WTC11 (cell line): ENCODE measurements around the gene EXOC4. TPM values are rescaled to one million over a fixed set of nuclear protein-coding genes. Genes with fewer than 3 reads are reported as not detected.

Experiments used
- ATAC-seq: fragments of 200-7000 bp; cut with Tn5 transposase; 2 replicates; pipeline ENCODE4 v1.10.0; 2021; ENCODE audit warnings: mild to moderate bottlenecking, moderate library complexity
- CTCF ChIA-PET: fragments of 300-600 bp; sonication (Branson Sonifier 250); formaldehyde crosslinking; loops from one replicate; lab custom pipeline; 2021; ENCODE audit warnings: antibody characterized with exemption; lab: Charles Lee
- POLR2A ChIA-PET: fragments of 350-600 bp; sonication (Branson Sonifier 250); formaldehyde crosslinking; loops from one replicate; lab custom pipeline; 2021; ENCODE audit warnings: antibody characterized with exemption; lab: Charles Lee
- DNase-seq: peaks from one replicate; pipeline ENCODE4 v3.0.0; 2021; ENCODE audit warnings: low spot score
- H3K27ac Mint-ChIP-seq: 2 replicates; pipeline ENCODE4 v1.8.0; 2021; ENCODE audit warnings: mixed read lengths
- H3K27me3 Mint-ChIP-seq: 2 replicates; pipeline ENCODE4 v1.8.0; 2021; ENCODE audit warnings: low read depth, mild to moderate bottlenecking, moderate library complexity, mixed read lengths
- H3K36me3 Mint-ChIP-seq: 2 replicates; pipeline ENCODE4 v1.8.0; 2021; ENCODE audit warnings: mixed read lengths
- H3K4me1 Mint-ChIP-seq: 2 replicates; pipeline ENCODE4 v1.8.0; 2022; ENCODE audit warnings: mixed read lengths
- H3K4me3 Mint-ChIP-seq: 2 replicates; pipeline ENCODE4 v1.8.0; 2021; ENCODE audit warnings: mild to moderate bottlenecking, moderate library complexity, mixed read lengths
- H3K9me3 Mint-ChIP-seq: 2 replicates; pipeline ENCODE4 v1.8.0; 2021; ENCODE audit warnings: mixed read lengths
- AFF4 ChIP-seq: sonication (generic); formaldehyde crosslinking; IDR thresholded peaks from 2 replicates; pipeline ENCODE4 v1.8.1; 2023; ENCODE audit warnings: mild to moderate bottlenecking, missing genetic modification reagents, borderline replicate concordance
- ELF4 ChIP-seq: sonication (generic); formaldehyde crosslinking; IDR thresholded peaks from 2 replicates; pipeline ENCODE4 v1.8.1; 2022; ENCODE audit warnings: low read depth, mild to moderate bottlenecking, moderate library complexity, missing genetic modification reagents
- KAT7 ChIP-seq: sonication (generic); formaldehyde crosslinking; IDR thresholded peaks from 2 replicates; pipeline ENCODE4 v1.8.1; 2023; ENCODE audit warnings: missing genetic modification reagents, mild to moderate bottlenecking, borderline replicate concordance
- MAX ChIP-seq: sonication (generic); formaldehyde crosslinking; IDR thresholded peaks from 2 replicates; pipeline ENCODE4 v1.8.0; 2022; ENCODE audit warnings: mild to moderate bottlenecking, missing genetic modification reagents
- MYBL2 ChIP-seq: sonication (generic); formaldehyde crosslinking; IDR thresholded peaks from 2 replicates; pipeline ENCODE4 v1.8.1; 2023; ENCODE audit warnings: mild to moderate bottlenecking, moderate library complexity, missing genetic modification reagents
- NFATC4 ChIP-seq: fragments of 250-450 bp; sonication (Bioruptor Pico); IDR thresholded peaks from 2 replicates; pipeline ENCODE4 v1.9.0; 2021; ENCODE audit warnings: mild to moderate bottlenecking
- NR1H2 ChIP-seq: sonication (generic); formaldehyde crosslinking; IDR thresholded peaks from 2 replicates; pipeline ENCODE4 v1.9.0; 2021; ENCODE audit warnings: mild to moderate bottlenecking, moderate library complexity, missing genetic modification reagents
- NR3C1 ChIP-seq: sonication (generic); formaldehyde crosslinking; conservative IDR thresholded peaks from 2 replicates; pipeline ENCODE4 v1.8.1; 2023; ENCODE audit warnings: low read depth, mild to moderate bottlenecking, missing genetic modification reagents
- PRDM15 ChIP-seq: sonication (generic); formaldehyde crosslinking; IDR thresholded peaks from 2 replicates; pipeline ENCODE4 v1.8.0; 2022; ENCODE audit warnings: missing genetic modification reagents
- RELA ChIP-seq: sonication (generic); formaldehyde crosslinking; IDR thresholded peaks from 2 replicates; pipeline ENCODE4 v1.8.1; 2022; ENCODE audit warnings: missing genetic modification reagents, mild to moderate bottlenecking, borderline replicate concordance
- SMAD4 ChIP-seq: sonication (generic); formaldehyde crosslinking; IDR thresholded peaks from 2 replicates; pipeline ENCODE4 v1.8.0; 2022; ENCODE audit warnings: mild to moderate bottlenecking, missing genetic modification reagents
- STAT6 ChIP-seq: sonication (generic); formaldehyde crosslinking; conservative IDR thresholded peaks from 2 replicates; pipeline ENCODE4 v1.8.1; 2023; ENCODE audit warnings: mild to moderate bottlenecking, low read depth, missing genetic modification reagents, moderate library complexity
- TEAD1 ChIP-seq: sonication (generic); formaldehyde crosslinking; IDR thresholded peaks from 2 replicates; pipeline ENCODE4 v1.8.0; 2022; ENCODE audit warnings: mild to moderate bottlenecking, missing genetic modification reagents
- TP53 ChIP-seq: sonication (generic); formaldehyde crosslinking; IDR thresholded peaks from 2 replicates; pipeline ENCODE4 v1.8.1; 2023; ENCODE audit warnings: mild to moderate bottlenecking, missing genetic modification reagents
- USF1 ChIP-seq: sonication (generic); formaldehyde crosslinking; IDR thresholded peaks from 2 replicates; pipeline ENCODE4 v1.8.0; 2022; ENCODE audit warnings: mild to moderate bottlenecking, missing genetic modification reagents
- ZNF138 ChIP-seq: sonication (generic); formaldehyde crosslinking; conservative IDR thresholded peaks from 2 replicates; pipeline ENCODE4 v1.8.1; 2022; ENCODE audit warnings: mild to moderate bottlenecking, moderate library complexity, missing genetic modification reagents
- ZNF219 ChIP-seq: sonication (generic); formaldehyde crosslinking; IDR thresholded peaks from 2 replicates; pipeline ENCODE4 v1.8.0; 2023; ENCODE audit warnings: missing genetic modification reagents, mild to moderate bottlenecking, borderline replicate concordance
- ZNF317 ChIP-seq: sonication (generic); formaldehyde crosslinking; IDR thresholded peaks from 2 replicates; pipeline ENCODE4 v1.8.1; 2023; ENCODE audit warnings: low read depth, mild to moderate bottlenecking, moderate library complexity, missing genetic modification reagents, borderline replicate concordance
- ZSCAN18 ChIP-seq: fragments of 250-450 bp; sonication (Bioruptor Pico); IDR thresholded peaks from 2 replicates; pipeline ENCODE4 v2.1.2; 2022; ENCODE audit warnings: mild to moderate bottlenecking, moderate library complexity
- total RNA-seq: library from RNA; stranded (reverse); gene quantifications from 3 replicates; pipeline ENCODE4 v1.2.3, GENCODE V29; 2021

EXOC4 gene
- total RNA-seq, 1 experiment from 2014 or later: 62.0 TPM

- TF ChIP-seq ZNF317 (CRISPR knock-in tag): no peak
- TF ChIP-seq ELF4 (CRISPR knock-in tag): no peak
- no peak for TF ChIP-seq MAX (CRISPR knock-in tag)
- no peak for TF ChIP-seq NR1H2 (CRISPR knock-in tag)
- TF ChIP-seq TEAD1 (CRISPR knock-in tag): no peak
- TF ChIP-seq USF1: no peak
Observed at GRCh38 chr7:133274265-133274664, 21.4 kb downstream of the EXOC4 start (continued).

- no peaks in the 10 kb centered on the region for H3K27me3 Mint-ChIP-seq
- TF ChIP-seq ZNF138 (CRISPR knock-in tag) (no peak), SMAD4 (CRISPR knock-in tag) (no peak), STAT6 (CRISPR knock-in tag) (no peak), RELA (CRISPR knock-in tag) (no peak), PRDM15 (CRISPR knock-in tag) (no peak), KAT7 (CRISPR knock-in tag) (no peak)
- TF ChIP-seq, all 79 proteins: peak for 0
- H3K36me3 Mint-ChIP-seq: peaks cover 31% of the 10 kb centered on the region
- ATAC-seq (peak; percentile 90), DNase-seq (peak; percentile 15)
- peaks cover 8% of the 10 kb centered on the region for H3K4me1 Mint-ChIP-seq
- H3K27ac Mint-ChIP-seq: no peak overlapping the region; the same call in 1 of the 2 replicates
- H3K4me3 Mint-ChIP-seq: no peak overlapping the region
- POLR2A ChIA-PET: no interaction called here
- CTCF ChIA-PET: interaction anchor here (0.6 to 1.6 kb wide), 5 partner anchors 10 to 462 kb away, joined by 3 to 5 read pairs (median 3); no protein-coding TSS in a partner anchor
- peaks cover 7% of the 10 kb centered on the region for H3K9me3 Mint-ChIP-seq
Observed at GRCh38 chr7:133275008-133275407, 22.1 kb downstream of the EXOC4 start.

GRCh38 chr7:133275446-133276095 is 22.7 kb downstream of the EXOC4 start:
- CTCF ChIA-PET: interaction anchor here (0.7 to 1.6 kb wide), 3 partner anchors 15 to 159 kb away, joined by 3 to 5 read pairs (median 3); no protein-coding TSS in a partner anchor
- ATAC-seq: no peak
- TF ChIP-seq NFATC4: no peak
- no peak for TF ChIP-seq ZSCAN18 (CRISPR knock-in tag)
- TF ChIP-seq AFF4 (CRISPR knock-in tag): no peak
- TF ChIP-seq TP53 (CRISPR knock-in tag): no peak
- no peak for TF ChIP-seq ZNF219 (CRISPR knock-in tag)
- TF ChIP-seq TEAD1 (CRISPR knock-in tag): no peak
- no peak for TF ChIP-seq NR3C1 (CRISPR knock-in tag)
- no peak for TF ChIP-seq MYBL2

More at GRCh38 chr7:133275446-133276095, 22.7 kb downstream of the EXOC4 start:
- no peak for DNase-seq
- Mint-ChIP-seq H3K4me3 (no peak overlapping the region), H3K27me3 (no peaks in the 10 kb centered on the region), H3K4me1 (peaks cover 5% of the 10 kb centered on the region), H3K36me3 (peaks cover 31% of the 10 kb centered on the region), H3K9me3 (peaks cover 7% of the 10 kb centered on the region), H3K27ac (no peak overlapping the region)
- POLR2A ChIA-PET: no interaction called here
